Trophoblast cell (in vitro differentiated cells and primary cell): Measurements from ENCODE around the gene WSCD2.

Source experiments
- DNase-seq, 2 donors: peaks; one replicate each; pipeline ENCODE4 v3.0.0-alpha.2; 2016
- H2AFZ ChIP-seq: 2 replicates; pipeline ENCODE4 v1.6.1; 2013; ENCODE audit warnings: low read length, moderate library complexity, mild to moderate bottlenecking; ENCODE audit not compliant: insufficient read depth, poor library complexity
- H2AK5ac ChIP-seq: 2 replicates; pipeline ENCODE4 v1.6.1; 2013; ENCODE audit warnings: mild to moderate bottlenecking, low read length
- H2BK120ac ChIP-seq: 2 replicates; pipeline ENCODE4 v1.6.1; 2013; ENCODE audit warnings: low read length, mild to moderate bottlenecking, moderate library complexity; ENCODE audit not compliant: insufficient read depth, poor library complexity
- H2BK12ac ChIP-seq: 2 replicates; pipeline ENCODE4 v1.6.1; 2013; ENCODE audit warnings: mild to moderate bottlenecking, low read length, moderate library complexity
- H2BK5ac ChIP-seq: 2 replicates; pipeline ENCODE4 v1.6.1; 2013; ENCODE audit warnings: low read length, low read depth, moderate library complexity, mild to moderate bottlenecking; ENCODE audit not compliant: poor library complexity
- H3K14ac ChIP-seq: 2 replicates; pipeline ENCODE4 v1.6.1; 2013; ENCODE audit warnings: mild to moderate bottlenecking, low read length
- H3K18ac ChIP-seq: 2 replicates; pipeline ENCODE4 v1.6.1; 2013; ENCODE audit warnings: mild to moderate bottlenecking, low read length
- H3K23ac ChIP-seq: 2 replicates; pipeline ENCODE4 v1.6.1; 2013; ENCODE audit warnings: low read length
- H3K27ac ChIP-seq: 2 replicates; pipeline ENCODE4 v1.5.1; 2013; ENCODE audit warnings: low read depth, mild to moderate bottlenecking, inconsistent platforms, low read length, moderate library complexity
- H3K27me3 ChIP-seq: 2 replicates; pipeline ENCODE4 v1.6.1; 2013; ENCODE audit warnings: inconsistent platforms, mild to moderate bottlenecking, low read length, moderate library complexity; ENCODE audit not compliant: insufficient read depth
- H3K36me3 ChIP-seq, 2 experiments: 1 replicate in 1 of 2; 2 replicates in 1 of 2; pipeline ENCODE4 v1.6.1; 2013; ENCODE audit warnings: low read length in 2 of 2, mild to moderate bottlenecking in 2 of 2, moderate library complexity in 1 of 2; ENCODE audit not compliant: insufficient read depth in 2 of 2, control insufficient read depth in 1 of 2
- H3K4ac ChIP-seq: 2 replicates; pipeline ENCODE4 v1.6.1; 2013; ENCODE audit warnings: low read depth, mild to moderate bottlenecking, low read length, moderate library complexity
- H3K4me1 ChIP-seq, 2 experiments: 1 replicate in 1 of 2; 2 replicates in 1 of 2; pipeline ENCODE4 v1.6.1; 2013; ENCODE audit warnings: low read length in 2 of 2, mild to moderate bottlenecking in 2 of 2, moderate library complexity in 1 of 2; ENCODE audit not compliant: insufficient read depth in 2 of 2, control insufficient read depth in 1 of 2
- H3K4me2 ChIP-seq: 2 replicates; pipeline ENCODE4 v1.6.1; 2013; ENCODE audit warnings: inconsistent platforms, mild to moderate bottlenecking, low read length, moderate library complexity
- H3K4me3 ChIP-seq: 2 replicates; pipeline ENCODE4 v1.5.1; 2013; ENCODE audit warnings: mild to moderate bottlenecking, low read depth, low read length, inconsistent platforms
- H3K79me1 ChIP-seq: one replicate; pipeline ENCODE4 v1.6.1; 2013; ENCODE audit warnings: low read length
- H3K79me2 ChIP-seq: 2 replicates; pipeline ENCODE4 v1.6.1; 2013; ENCODE audit warnings: low read length, mild to moderate bottlenecking; ENCODE audit not compliant: control insufficient read depth, insufficient read depth, poor library complexity
- H3K9ac ChIP-seq: 2 replicates; pipeline ENCODE4 v1.6.1; 2013; ENCODE audit warnings: mild to moderate bottlenecking, low read length
- H3K9me3 ChIP-seq: 2 replicates; pipeline ENCODE4 v1.6.1; 2013; ENCODE audit warnings: low read depth, mild to moderate bottlenecking, control low read depth, inconsistent platforms, low read length; ENCODE audit not compliant: insufficient read depth
- H4K12ac ChIP-seq: 2 replicates; pipeline ENCODE4 v1.6.1; 2013; ENCODE audit warnings: low read depth, mild to moderate bottlenecking, low read length, moderate library complexity
- H4K8ac ChIP-seq: 2 replicates; pipeline ENCODE4 v1.6.1; 2013; ENCODE audit warnings: low read depth, mild to moderate bottlenecking, low read length, moderate library complexity
- H4K91ac ChIP-seq: one replicate; pipeline ENCODE4 v1.6.1; 2013; ENCODE audit warnings: low read depth, mild to moderate bottlenecking, low read length, moderate library complexity
- WGBS: extraction: QIAGEN DNeasy Blood & Tissue Kit; methylation state at CpG from one replicate; pipeline ENCODE4 v1.1.7; 2013; ENCODE audit warnings: missing lambda C conversion rate; ENCODE audit not compliant: insufficient read length, insufficient coverage; ENCODE audit errors: extremely low coverage; 5-methylcytosine and 5-hydroxymethylcytosine counted together

The WSCD2 gene

GRCh38 chr12:108156717-108157116 is 27.6 kb downstream of the WSCD2 start:
- no peak overlapping the region for H2AK5ac ChIP-seq
- H3K79me1 ChIP-seq = no peaks in the 10 kb centered on the region
- H3K4me2 ChIP-seq = no peak overlapping the region
- H3K4ac ChIP-seq = no peak overlapping the region
- H3K36me3 ChIP-seq = no peaks in the 10 kb centered on the region
- no peaks in the 10 kb centered on the region for H3K9me3 ChIP-seq
- H3K9ac ChIP-seq = no peak overlapping the region
- H3K23ac ChIP-seq = no peak overlapping the region
- no peak overlapping the region for H3K18ac ChIP-seq
- no peak overlapping the region for H2BK5ac ChIP-seq
- H3K27ac ChIP-seq = no peak overlapping the region
- no peak overlapping the region for H2BK120ac ChIP-seq
- no peak overlapping the region for H3K14ac ChIP-seq
- no peaks in the 10 kb centered on the region for H3K27me3 ChIP-seq
- WGBS = no CpG with 5 or more reads among the region's 5 CpGs
- no peak overlapping the region for H2BK12ac ChIP-seq
- no peak overlapping the region for H4K12ac ChIP-seq
- H3K4me3 ChIP-seq = no peak overlapping the region
- no peaks in the 10 kb centered on the region for H3K79me2 ChIP-seq
- H4K8ac ChIP-seq = no peak overlapping the region
- DNase-seq = no peak
- no peak overlapping the region for H4K91ac ChIP-seq
- H2AFZ ChIP-seq = no peak overlapping the region
- H3K4me1 ChIP-seq = no peaks in the 10 kb centered on the region

GRCh38 chr12:108157870-108158459 is 28.9 kb downstream of the WSCD2 start:
- Histone ChIP-seq H3K18ac (no peak overlapping the region), H4K8ac (no peak overlapping the region), H3K4me3 (no peak overlapping the region), H3K9me3 (no peaks in the 10 kb centered on the region), H3K79me2 (no peaks in the 10 kb centered on the region), H2BK120ac (no peak overlapping the region), H4K12ac (no peak overlapping the region), H3K27me3 (no peaks in the 10 kb centered on the region), H4K91ac (no peak overlapping the region), H3K4me1 (no peaks in the 10 kb centered on the region), H3K4me2 (no peak overlapping the region), H3K36me3 (no peaks in the 10 kb centered on the region), H2BK5ac (no peak overlapping the region), H2AK5ac (no peak overlapping the region), H3K79me1 (no peaks in the 10 kb centered on the region), H3K14ac (no peak overlapping the region), H2BK12ac (no peak overlapping the region), H3K4ac (no peak overlapping the region), H3K27ac (no peak overlapping the region), H3K9ac (no peak overlapping the region), H2AFZ (no peak overlapping the region), H3K23ac (no peak overlapping the region)
- no peak for DNase-seq
- WGBS = no CpG with 5 or more reads among the region's 8 CpGs

- Histone ChIP-seq H3K36me3 (no peaks in the 10 kb centered on the region), H3K9ac (no peak overlapping the region), H3K27me3 (no peaks in the 10 kb centered on the region), H2AFZ (no peak overlapping the region), H2BK120ac (no peak overlapping the region), H2BK5ac (no peak overlapping the region), H2BK12ac (no peak overlapping the region), H3K14ac (no peak overlapping the region), H3K4me3 (no peak overlapping the region), H3K23ac (no peak overlapping the region), H4K91ac (no peak overlapping the region), H2AK5ac (no peak overlapping the region), H3K4me2 (no peak overlapping the region), H3K4ac (no peak overlapping the region), H4K12ac (no peak overlapping the region), H3K79me2 (no peaks in the 10 kb centered on the region), H4K8ac (no peak overlapping the region), H3K9me3 (no peaks in the 10 kb centered on the region), H3K79me1 (no peaks in the 10 kb centered on the region), H3K4me1 (no peaks in the 10 kb centered on the region), H3K18ac (no peak overlapping the region), H3K27ac (no peak overlapping the region)
- no peak for DNase-seq
- no CpG with 5 or more reads among the region's 4 CpGs for WGBS
These were observed 33.1 kb downstream of the WSCD2 start for GRCh38 chr12:108162207-108162606.

- no peak overlapping the region for H3K4me3 ChIP-seq
- no peak overlapping the region for H3K14ac ChIP-seq
- no peak overlapping the region for H4K91ac ChIP-seq
- no peak overlapping the region for H3K4ac ChIP-seq
- H3K4me2 ChIP-seq = no peak overlapping the region
- no peaks in the 10 kb centered on the region for H3K79me1 ChIP-seq
- no peak overlapping the region for H2BK120ac ChIP-seq
- H2BK12ac ChIP-seq = no peak overlapping the region
- H3K79me2 ChIP-seq = no peaks in the 10 kb centered on the region
- H3K9ac ChIP-seq = no peak overlapping the region
- H2BK5ac ChIP-seq = no peak overlapping the region
- no peak overlapping the region for H4K12ac ChIP-seq
- no peak overlapping the region for H4K8ac ChIP-seq
- no peak overlapping the region for H3K27ac ChIP-seq
- H3K36me3 ChIP-seq = no peaks in the 10 kb centered on the region
- H2AK5ac ChIP-seq = no peak overlapping the region
- H3K4me1 ChIP-seq = no peaks in the 10 kb centered on the region
- H3K18ac ChIP-seq = no peak overlapping the region
- WGBS = no CpG with 5 or more reads among the region's 5 CpGs
- H3K9me3 ChIP-seq = no peaks in the 10 kb centered on the region
- H3K23ac ChIP-seq = no peak overlapping the region
- DNase-seq = no peak
- H2AFZ ChIP-seq = no peak overlapping the region
- no peaks in the 10 kb centered on the region for H3K27me3 ChIP-seq
These were observed 37.4 kb downstream of the WSCD2 start for GRCh38 chr12:108166505-108166904.
